Aorta (tissue), 5 donors: ENCODE data around the gene NT5C2. TPM values are rescaled to one million over a fixed set of nuclear protein-coding genes. Genes with fewer than 3 reads are reported as not detected.
A peak's percentile ranks its signal among the peaks of the same experiment; 100 is the strongest.
"Not testable (repeated sequence)": the region's sequence is repeated elsewhere in the genome, so short reads cannot be mapped to it uniquely, and the experiment has no call there.

ENCODE experiments used
- ATAC-seq: fragments of 200-7000 bp; cut with Tn5 transposase; one replicate; pipeline ENCODE4 v1.9.1; 2022; ENCODE audit warnings: moderate library complexity; ENCODE audit not compliant: low FRiP score
- DNase-seq, 2 donors: peaks; one replicate each; pipeline ENCODE4 v3.0.0-alpha.2; 2020
- H3K27ac ChIP-seq, 2 donors: one replicate each; pipeline ENCODE4 v1.5.1; 2013; ENCODE audit warnings: low read length in 2 of 2, mild to moderate bottlenecking in 2 of 2, moderate library complexity in 2 of 2, control low read depth in 1 of 2, inconsistent platforms in 1 of 2, low read depth in 1 of 2
- H3K27me3 ChIP-seq, 2 donors: one replicate each; pipeline ENCODE4 v1.6.1; 2013; ENCODE audit warnings: control low read depth in 1 of 2, low read length in 1 of 2, mild to moderate bottlenecking in 1 of 2, moderate library complexity in 1 of 2; ENCODE audit not compliant: insufficient read depth in 2 of 2, control insufficient read depth in 1 of 2
- H3K36me3 ChIP-seq, 2 donors: one replicate each; pipeline ENCODE4 v1.6.1; 2013; ENCODE audit warnings: control low read depth in 1 of 2, low read length in 1 of 2, mild to moderate bottlenecking in 1 of 2; ENCODE audit not compliant: insufficient read depth in 2 of 2, control insufficient read depth in 1 of 2
- H3K4me1 ChIP-seq, 2 donors: one replicate each; pipeline ENCODE4 v1.6.1; 2013; ENCODE audit warnings: low read length in 2 of 2, control low read depth in 1 of 2, mild to moderate bottlenecking in 1 of 2, moderate library complexity in 1 of 2; ENCODE audit not compliant: insufficient read depth in 2 of 2, control insufficient read depth in 1 of 2
- H3K4me3 ChIP-seq, 2 donors: one replicate each; pipeline ENCODE4 v1.5.1; 2013; ENCODE audit warnings: low read length in 2 of 2, control low read depth in 1 of 2, mild to moderate bottlenecking in 1 of 2
- H3K9me3 ChIP-seq: one replicate; pipeline ENCODE4 v1.6.1; 2013; ENCODE audit warnings: mild to moderate bottlenecking, low read length; ENCODE audit not compliant: control insufficient read depth
- WGBS, 2 donors: extraction: QIAGEN DNeasy Blood & Tissue Kit; methylation state at CpG; one replicate each; pipeline ENCODE4 v1.1.7; 2013; 5-methylcytosine and 5-hydroxymethylcytosine counted together
- intact Hi-C, 2 donors: fragments of 100-400 bp; cut with DNase I; formaldehyde crosslinking; loops; one replicate each; pipeline versions ENCODE4 v1.14.2 to v1.15.0; 2022
- polyA plus RNA-seq, 2 donors: library from polyadenylated mRNA; stranded (reverse); fragments of 200-250 nt; gene quantifications; one replicate each; pipeline ENCODE4 v1.2.3, GENCODE V29; 2013
- total RNA-seq, 2 donors: library from RNA; stranded (reverse); fragmentation: NEBNext Ultra II Directional; extraction: Animal tissue kit (Norgen Biotek cat#: 25700); gene quantifications; one replicate each; pipeline ENCODE4 v1.2.1, GENCODE V29; 2021
- donor health status: healthy with polysubstance abuse.
- donor health status: Bipolar disorder and iron deficiency.
- donor health status: DM: no; HTN: no; CAD: no.
- donor health status: DM: no; HTN: no; CAD: no.
- donor health status: DM: yes; HTN: yes; CAD: no.

NT5C2 gene
- total and polyA plus RNA-seq, 4 donors, result 34.7 to 102 (median 73.9) TPM

DNA sequence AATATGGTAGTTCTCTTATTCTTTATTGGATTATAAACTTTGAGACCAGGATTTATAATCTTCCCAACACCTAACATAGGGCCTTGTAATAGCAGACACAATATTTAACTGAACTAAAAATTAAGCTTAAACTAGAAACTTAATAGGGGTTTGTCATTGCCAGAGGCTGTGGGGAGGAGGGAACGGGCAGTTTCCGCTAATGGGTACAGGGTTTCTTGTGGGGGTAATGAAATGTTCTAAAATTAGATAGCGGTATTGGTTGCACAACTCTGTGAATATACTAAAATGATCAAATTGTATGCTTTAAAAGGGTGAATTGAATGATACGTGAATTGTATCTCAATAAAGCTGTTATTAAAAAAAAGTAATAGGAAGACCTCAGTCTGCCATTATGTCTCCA, 45.4 kb downstream of the NT5C2 start:
- WGBS, 2 donors, result 95 to 97% methylated on average over 4 of the region's 4 CpGs
- intact Hi-C loops, result loop anchor here in 1 of 2 donors (5.0 kb wide), 1 partner anchor 45 kb away; the partner anchor contains the start of gene NT5C2
- Histone ChIP-seq H3K27ac (no peak overlapping the region), H3K4me3 (no peak overlapping the region), H3K9me3 (no peaks in the 10 kb centered on the region), H3K36me3 (no peaks in the 10 kb centered on the region), H3K4me1 (peaks cover 4 to 5% of the 10 kb centered on the region in 2 donors), H3K27me3 (no peaks in the 10 kb centered on the region)
- ATAC-seq (no peak), DNase-seq (no peak)

DNA sequence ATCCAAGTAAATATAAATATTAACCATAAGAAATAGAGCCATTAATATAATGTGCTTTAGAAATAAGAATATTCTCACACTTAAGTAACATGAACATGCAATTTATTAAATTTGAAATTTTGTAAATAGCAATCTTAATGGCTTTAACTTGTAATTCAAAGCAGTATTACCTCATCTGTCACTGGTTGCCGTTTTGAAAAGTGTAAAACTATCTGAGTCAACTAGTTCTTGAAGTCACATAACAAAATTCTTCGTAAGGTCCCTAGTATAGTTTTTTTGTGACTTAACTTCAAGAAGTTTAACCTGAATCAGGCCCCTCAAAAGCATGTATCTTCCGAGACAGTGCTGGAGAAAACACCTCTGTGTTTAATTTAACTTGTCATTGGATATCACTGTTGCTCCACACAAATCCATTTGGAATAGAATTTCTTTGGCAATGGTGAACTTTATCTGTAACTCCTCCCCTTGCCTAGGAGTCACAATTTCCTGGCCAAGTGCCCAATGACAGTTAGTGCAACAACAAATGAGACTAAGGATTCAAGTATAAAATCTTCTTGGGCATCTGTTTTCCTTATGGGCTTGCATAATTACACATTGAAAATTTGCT, 47.1 kb downstream of the NT5C2 start:
- 11 to 16% methylated on average over 3 of the region's 3 CpGs for WGBS, 2 donors
- no peaks in the 10 kb centered on the region for H3K9me3 ChIP-seq
- ATAC-seq (peak; percentile 71), DNase-seq (peak; percentile 72 to 81)
- no peaks in the 10 kb centered on the region for H3K27me3 ChIP-seq
- no peak overlapping the region for H3K4me3 ChIP-seq
- H3K4me1 ChIP-seq, result peaks cover 5 to 7% of the 10 kb centered on the region in 2 donors
- no peaks in the 10 kb centered on the region for H3K36me3 ChIP-seq
- no peak overlapping the region for H3K27ac ChIP-seq
- intact Hi-C loops, result loop anchor here in 1 of 2 donors (5.0 kb wide), 1 partner anchor 46 kb away; the partner anchor contains the start of gene NT5C2

DNA sequence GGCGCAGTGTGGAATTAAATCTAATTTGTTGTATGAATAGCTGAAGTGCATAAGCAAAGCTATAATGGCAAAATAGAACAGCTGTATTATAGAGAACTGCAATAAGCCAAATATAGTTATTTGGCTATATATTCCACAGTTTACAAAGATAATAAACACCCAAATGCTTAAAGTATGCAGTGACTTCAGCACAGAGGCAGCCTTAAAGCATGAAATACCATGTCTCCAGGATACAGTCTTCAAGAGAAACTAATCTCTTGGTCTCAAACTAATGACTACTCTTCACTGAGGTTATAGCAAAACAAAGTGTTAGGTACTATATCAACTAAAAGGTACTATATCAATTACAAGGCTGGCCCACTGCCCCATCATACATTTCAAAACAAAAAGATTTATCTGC, 48.0 kb downstream of the NT5C2 start:
- Histone ChIP-seq H3K27me3 (no peaks in the 10 kb centered on the region), H3K9me3 (no peaks in the 10 kb centered on the region), H3K4me1 (peaks cover 5 to 7% of the 10 kb centered on the region in 2 donors), H3K4me3 (peak overlapping the region in 1 of 2 donors; percentile 48), H3K36me3 (no peaks in the 10 kb centered on the region), H3K27ac (peak overlapping the region in 1 of 2 donors; percentile 43)
- WGBS, 2 donors, result 40 to 43% methylated on average over 1 of the region's 1 CpG
- ATAC-seq (no peak), DNase-seq (no peak)
- intact Hi-C loops, result loop anchor here in 1 of 2 donors (5.0 kb wide), 1 partner anchor 47 kb away; the partner anchor contains the start of gene NT5C2

GRCh38 chr10:103144041-103144440, 49.0 kb downstream of the NT5C2 start:
- H3K27ac ChIP-seq, result no peak overlapping the region
- no peaks in the 10 kb centered on the region for H3K36me3 ChIP-seq
- no peaks in the 10 kb centered on the region for H3K9me3 ChIP-seq
- DNase-seq (no peak), ATAC-seq (no peak)
- intact Hi-C loops, result no loop called here
- H3K4me1 ChIP-seq, result peaks cover 5 to 7% of the 10 kb centered on the region in 2 donors
- no peaks in the 10 kb centered on the region for H3K27me3 ChIP-seq
- WGBS, 2 donors, result 21% methylated on average over 2 of the region's 2 CpGs
- no peak overlapping the region for H3K4me3 ChIP-seq

GRCh38 chr10:103143641-103144040, 49.4 kb downstream of the NT5C2 start:
- intact Hi-C loops, ATAC-seq, H3K36me3 ChIP-seq, H3K27ac ChIP-seq, H3K4me1 ChIP-seq, H3K27me3 ChIP-seq, H3K9me3 ChIP-seq, DNase-seq, H3K4me3 ChIP-seq: not testable (repeated sequence)
- 76 to 81% methylated on average over 3 of the region's 3 CpGs for WGBS, 2 donors

- 57 to 59% methylated on average over 2 of the region's 2 CpGs for WGBS, 2 donors
- Histone ChIP-seq H3K4me3 (no peak overlapping the region), H3K36me3 (no peaks in the 10 kb centered on the region), H3K9me3 (no peaks in the 10 kb centered on the region), H3K27ac (no peak overlapping the region), H3K27me3 (no peaks in the 10 kb centered on the region), H3K4me1 (peaks cover 5 to 7% of the 10 kb centered on the region in 2 donors)
- intact Hi-C loops, result no loop called here
- ATAC-seq (no peak), DNase-seq (no peak)
Measured at GRCh38 chr10:103141950-103142349, 51.1 kb downstream of the NT5C2 start.

- intact Hi-C loops, result no loop called here
- ATAC-seq (no peak), DNase-seq (no peak)
- H3K4me3 ChIP-seq, result no peak overlapping the region
- no peak overlapping the region for H3K27ac ChIP-seq
- no peaks in the 10 kb centered on the region for H3K27me3 ChIP-seq
- H3K9me3 ChIP-seq, result no peaks in the 10 kb centered on the region
- H3K4me1 ChIP-seq, result peaks cover 2 to 7% of the 10 kb centered on the region in 2 donors
- WGBS, 2 donors, result 22 to 35% methylated on average over 1 of the region's 1 CpG
- no peaks in the 10 kb centered on the region for H3K36me3 ChIP-seq
Measured at GRCh38 chr10:103140469-103140868, 52.6 kb downstream of the NT5C2 start.

- Histone ChIP-seq H3K4me3 (no peak overlapping the region), H3K9me3 (no peaks in the 10 kb centered on the region), H3K36me3 (no peaks in the 10 kb centered on the region), H3K4me1 (peaks cover 2 to 3% of the 10 kb centered on the region in 2 donors), H3K27me3 (no peaks in the 10 kb centered on the region), H3K27ac (no peak overlapping the region)
- intact Hi-C loops, result no loop called here
- DNase-seq (no peak), ATAC-seq (no peak)
- 85 to 90% methylated on average over 3 of the region's 3 CpGs for WGBS, 2 donors
Measured at GRCh38 chr10:103139803-103140202, 53.3 kb downstream of the NT5C2 start.

DNA sequence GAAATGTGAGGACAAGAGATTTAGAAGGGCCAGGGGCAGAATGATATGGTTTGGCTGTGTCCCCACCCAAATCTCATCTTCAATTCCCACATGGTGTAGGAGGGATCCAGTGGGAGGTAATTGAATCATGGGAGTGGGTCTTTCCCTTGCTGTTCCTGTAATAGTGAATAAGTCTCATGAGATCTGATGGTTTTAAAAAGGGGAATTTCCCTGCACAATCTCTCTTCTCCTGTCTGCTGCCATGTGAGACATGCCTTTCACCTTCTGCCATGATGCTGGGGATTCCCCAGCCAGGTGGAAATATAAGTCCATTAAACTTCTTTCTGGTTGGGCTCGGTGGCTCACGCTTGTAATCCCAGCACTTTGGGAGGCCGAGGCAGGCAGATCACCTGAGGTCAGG, 57.9 kb downstream of the NT5C2 start:
- H3K27ac ChIP-seq, H3K4me1 ChIP-seq, intact Hi-C loops, ATAC-seq, H3K27me3 ChIP-seq, H3K4me3 ChIP-seq, DNase-seq, H3K9me3 ChIP-seq, H3K36me3 ChIP-seq: not testable (repeated sequence)
- WGBS, 2 donors, result 92 to 96% methylated on average over 3 of the region's 3 CpGs
